Measurements from ENCODE around the gene DAPK3.
"Not testable (repeated sequence)": the region's sequence is repeated elsewhere in the genome, so short reads cannot be mapped to it uniquely, and the experiment has no call there.

DNA sequence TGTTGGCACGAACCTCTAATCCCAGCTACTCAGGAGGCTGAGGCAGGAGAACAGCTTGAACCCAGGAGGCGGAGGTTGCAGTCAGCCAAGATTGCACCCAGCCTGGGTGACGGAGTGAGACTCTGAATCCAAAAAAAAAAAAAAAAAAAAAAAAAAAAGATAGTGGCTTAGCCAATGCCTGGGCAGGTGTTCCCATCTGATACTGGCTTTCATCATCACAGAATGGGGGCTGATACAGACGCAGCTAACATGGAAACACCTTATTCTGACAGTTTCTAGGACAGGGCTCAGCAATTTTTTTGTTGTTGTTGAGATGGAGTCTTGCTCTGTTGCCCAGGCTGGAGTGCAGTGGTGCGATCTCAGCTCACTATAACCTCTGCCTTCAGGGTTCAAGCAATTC, 29.9 kb upstream of the DAPK3 start:
- not testable (repeated sequence) for TF ChIP-seq POLR2A (IDR thresholded peaks at IDR 0.05)
- TF ChIP-seq, protein P1, sequence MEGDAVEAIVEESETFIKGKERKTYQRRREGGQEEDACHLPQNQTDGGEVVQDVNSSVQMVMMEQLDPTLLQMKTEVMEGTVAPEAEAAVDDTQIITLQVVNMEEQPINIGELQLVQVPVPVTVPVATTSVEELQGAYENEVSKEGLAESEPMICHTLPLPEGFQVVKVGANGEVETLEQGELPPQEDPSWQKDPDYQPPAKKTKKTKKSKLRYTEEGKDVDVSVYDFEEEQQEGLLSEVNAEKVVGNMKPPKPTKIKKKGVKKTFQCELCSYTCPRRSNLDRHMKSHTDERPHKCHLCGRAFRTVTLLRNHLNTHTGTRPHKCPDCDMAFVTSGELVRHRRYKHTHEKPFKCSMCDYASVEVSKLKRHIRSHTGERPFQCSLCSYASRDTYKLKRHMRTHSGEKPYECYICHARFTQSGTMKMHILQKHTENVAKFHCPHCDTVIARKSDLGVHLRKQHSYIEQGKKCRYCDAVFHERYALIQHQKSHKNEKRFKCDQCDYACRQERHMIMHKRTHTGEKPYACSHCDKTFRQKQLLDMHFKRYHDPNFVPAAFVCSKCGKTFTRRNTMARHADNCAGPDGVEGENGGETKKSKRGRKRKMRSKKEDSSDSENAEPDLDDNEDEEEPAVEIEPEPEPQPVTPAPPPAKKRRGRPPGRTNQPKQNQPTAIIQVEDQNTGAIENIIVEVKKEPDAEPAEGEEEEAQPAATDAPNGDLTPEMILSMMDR (IDR thresholded peaks at IDR 0.05), result not testable (repeated sequence)

Measured in esophagus squamous epithelium (tissue), 4 donors.